HG03103 (cell line): ENCODE results near the gene FASLG.
"Not testable (repeated sequence)": the region's sequence is repeated elsewhere in the genome, so short reads cannot be mapped to it uniquely, and the experiment has no call there.

Experiments used
- ATAC-seq: cut with Tn5 transposase; IDR thresholded peaks from one replicate; pipeline ENCODE4 v1.9.1; 2021; ENCODE audit warnings: low read depth; ENCODE audit not compliant: unreplicated experiment

FASLG gene

GRCh38 chr1:172679000-172679772 lies 20.3 kb downstream of the FASLG start:
- ATAC-seq = no peak

DNA sequence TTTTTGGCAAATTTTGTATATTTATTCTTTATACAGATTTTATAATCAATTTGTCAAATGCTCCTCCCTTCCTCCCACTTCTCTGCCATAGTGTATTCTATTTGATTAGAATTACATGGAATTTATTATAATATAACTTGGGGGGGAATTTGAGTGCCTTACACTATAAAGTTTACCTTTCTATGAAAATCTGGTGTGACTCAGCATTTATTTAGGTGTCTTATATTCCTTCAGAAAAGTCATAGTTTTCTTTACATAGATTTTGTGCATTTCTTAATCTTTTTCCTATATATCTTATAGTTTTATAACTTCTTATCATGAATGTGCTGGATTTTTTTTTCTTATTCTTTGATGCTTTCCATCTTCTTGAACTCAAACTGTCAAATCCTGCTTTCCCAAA lies 21.3 kb downstream of the FASLG start:
- no peak for ATAC-seq

DNA sequence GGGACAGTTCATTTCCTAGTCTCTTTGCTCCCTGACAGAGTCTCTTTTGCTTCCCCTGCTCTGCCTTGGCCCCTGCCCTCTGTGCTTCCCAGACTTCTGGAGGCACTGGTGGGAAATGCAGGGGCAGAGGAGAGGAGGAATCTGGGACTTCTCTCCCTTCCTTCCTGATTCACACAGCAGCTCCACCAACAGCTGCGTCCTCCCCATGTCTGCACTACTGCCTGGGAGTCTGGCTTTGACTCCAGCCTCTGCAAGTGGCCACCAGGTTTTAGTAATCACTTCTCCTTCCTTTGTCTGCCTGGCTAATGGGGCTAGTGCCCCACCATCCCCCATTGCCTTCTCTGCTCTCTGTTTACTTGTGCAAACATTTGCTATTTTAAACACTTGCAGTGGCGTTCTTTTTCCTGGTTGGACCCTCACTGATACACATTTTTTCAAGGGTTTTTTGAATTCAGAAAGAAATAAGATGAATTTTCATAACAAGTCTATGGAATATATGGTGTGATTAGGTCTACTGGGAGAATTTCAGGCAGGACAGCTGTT lies 21.9 kb downstream of the FASLG start:
- no peak for ATAC-seq

- ATAC-seq = no peak
These were observed 23.9 kb downstream of the FASLG start for GRCh38 chr1:172682812-172683211.

DNA sequence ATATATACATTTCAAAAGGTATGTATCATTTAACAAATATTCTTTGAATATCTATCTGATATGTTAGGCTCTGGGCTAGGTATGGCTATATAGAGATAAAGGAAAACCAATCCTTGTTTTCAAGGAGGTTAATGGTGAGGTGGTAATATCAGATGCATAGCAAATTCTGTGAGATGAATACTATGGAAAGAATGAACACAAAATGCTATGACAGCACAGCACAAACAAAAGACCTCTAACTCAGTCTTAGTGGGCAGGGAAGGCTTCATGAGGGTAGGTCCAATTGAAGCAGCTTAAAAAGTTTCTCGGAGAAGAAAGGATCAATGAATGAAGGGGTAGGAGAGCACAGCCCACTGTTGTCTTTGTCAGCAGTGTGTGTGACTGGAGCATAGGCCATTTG lies 27.2 kb downstream of the FASLG start:
- ATAC-seq = no peak

GRCh38 chr1:172688428-172689085 lies 29.7 kb downstream of the FASLG start:
- ATAC-seq = not testable (repeated sequence)

- not testable (repeated sequence) for ATAC-seq
These were observed 32.0 kb downstream of the FASLG start for GRCh38 chr1:172690925-172691324.

DNA sequence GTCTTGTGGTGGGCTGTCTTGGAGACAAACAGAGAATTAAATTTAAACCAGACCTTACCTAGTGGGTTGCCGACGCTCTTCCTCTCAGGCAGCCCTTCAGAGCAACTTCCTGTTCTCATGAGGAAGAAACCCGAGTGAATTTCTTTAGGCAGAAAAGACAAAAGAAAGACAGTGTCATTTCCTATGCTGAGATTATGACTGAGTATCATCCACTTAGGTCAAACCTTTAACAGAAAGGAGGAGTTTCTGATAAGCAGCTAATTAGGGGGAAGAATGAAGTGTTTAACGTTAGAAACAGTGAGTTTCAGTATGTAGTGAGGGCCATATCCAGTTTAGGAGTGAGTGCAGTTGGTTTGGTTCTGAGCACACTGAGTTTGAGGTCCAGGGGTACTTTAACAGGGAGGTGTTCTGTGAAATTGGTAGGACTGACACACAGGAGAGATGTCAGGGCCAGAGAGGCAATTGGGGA lies 38.7 kb downstream of the FASLG start:
- no peak for ATAC-seq

DNA sequence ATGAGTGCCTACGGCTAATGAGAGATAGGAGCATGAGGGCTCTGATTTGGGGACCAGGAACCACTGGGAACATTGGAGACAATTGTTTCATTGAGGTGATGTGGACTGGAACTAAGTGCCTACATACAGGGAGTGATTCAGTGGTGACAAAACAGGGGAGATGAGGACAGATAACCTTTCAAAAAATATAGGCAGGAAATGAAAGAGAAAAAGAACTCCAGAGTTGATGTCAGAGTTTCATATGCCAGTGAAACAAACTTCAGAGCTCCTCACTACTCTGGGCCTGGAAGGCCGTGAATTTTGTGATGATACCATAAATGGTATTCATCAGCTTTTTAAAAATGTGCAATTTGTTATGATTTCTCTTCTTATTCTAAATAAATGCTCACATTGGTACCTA lies 39.3 kb downstream of the FASLG start:
- no peak for ATAC-seq

GRCh38 chr1:172699111-172699510 lies 40.2 kb downstream of the FASLG start:
- ATAC-seq = peak; percentile 74

DNA sequence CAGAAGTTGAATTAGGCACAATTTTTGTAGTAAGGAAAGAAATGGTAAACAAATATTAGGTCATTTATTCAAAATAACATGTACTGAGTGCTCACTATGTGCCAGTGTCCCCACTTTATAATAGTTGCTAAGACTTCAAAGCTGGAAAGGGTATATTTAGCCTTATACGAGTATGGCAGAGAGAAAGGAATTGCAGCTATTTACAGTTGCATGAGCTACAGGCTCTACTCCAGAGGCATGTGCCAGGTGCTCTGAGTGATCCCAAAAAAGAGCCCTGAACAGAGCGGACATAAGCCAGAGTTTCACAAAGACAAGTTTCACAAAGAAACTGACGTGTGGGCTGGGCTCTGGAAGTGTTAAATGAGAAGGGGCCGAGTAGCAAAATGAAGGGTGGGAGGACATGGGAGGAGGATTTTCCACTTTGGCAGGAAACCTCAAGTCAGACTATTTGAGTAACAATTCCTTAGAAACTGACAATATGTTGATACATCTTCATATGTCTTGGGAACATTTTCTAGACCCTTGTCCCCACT lies 40.9 kb downstream of the FASLG start:
- ATAC-seq = no peak

DNA sequence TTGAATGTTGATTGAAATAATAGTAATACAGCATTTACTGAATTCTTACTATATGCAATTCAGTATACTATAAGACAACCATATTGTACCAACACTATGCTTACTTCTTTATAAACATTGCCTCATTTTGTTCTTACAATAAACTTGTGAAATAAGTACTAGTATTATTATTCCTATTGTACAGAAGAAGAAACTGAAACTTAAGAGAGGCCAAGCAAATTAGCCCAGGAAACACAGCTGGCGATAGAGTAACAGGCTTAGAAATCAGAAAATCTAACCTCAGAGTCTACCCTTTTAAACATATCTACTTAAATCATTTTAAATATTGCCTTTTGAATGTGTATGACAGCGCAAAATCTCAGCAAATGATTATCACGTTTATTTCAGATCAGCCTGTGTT lies 41.7 kb downstream of the FASLG start:
- ATAC-seq = no peak

- ATAC-seq = no peak
These were observed 45.1 kb downstream of the FASLG start for GRCh38 chr1:172704001-172704400.

DNA sequence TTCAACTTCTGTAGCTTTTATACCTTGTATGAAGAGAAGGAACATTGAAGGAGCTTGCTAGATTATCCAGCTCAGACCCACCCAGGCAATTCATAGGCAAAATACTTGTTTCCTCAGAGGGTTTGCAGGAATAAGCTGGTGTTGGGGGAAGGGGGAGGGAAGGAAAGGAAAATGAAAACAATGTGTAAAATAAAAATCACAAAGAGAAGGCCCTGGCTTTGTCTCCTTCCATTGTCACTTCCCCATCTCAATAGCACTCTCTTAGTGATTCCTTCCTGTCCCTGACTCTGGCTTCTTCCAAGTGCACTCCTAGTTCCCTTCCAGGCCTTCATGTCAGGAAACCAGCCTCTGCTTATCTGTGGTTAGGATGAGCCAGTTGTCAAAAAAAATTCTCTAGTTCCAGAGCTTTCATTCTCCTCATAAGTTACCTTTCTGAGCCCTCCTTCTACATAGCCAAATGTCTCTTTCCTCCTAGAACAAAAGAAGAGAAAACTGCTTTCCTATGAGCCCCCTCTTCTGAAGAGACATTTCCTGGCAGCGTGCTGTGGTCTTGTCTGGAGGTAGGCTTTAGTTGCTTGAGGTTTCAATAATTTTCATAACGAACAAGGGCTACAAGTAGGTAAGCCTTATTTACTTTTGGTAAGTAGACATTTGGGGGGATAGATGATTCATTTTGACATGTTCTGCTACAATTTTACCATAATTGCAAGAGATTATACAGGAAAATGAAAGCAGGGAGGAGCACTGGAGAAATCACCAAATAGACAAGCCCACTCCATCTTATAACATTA lies 45.7 kb downstream of the FASLG start:
- no peak for ATAC-seq

- ATAC-seq = no peak
These were observed 49.5 kb downstream of the FASLG start for GRCh38 chr1:172708452-172708851.

DNA sequence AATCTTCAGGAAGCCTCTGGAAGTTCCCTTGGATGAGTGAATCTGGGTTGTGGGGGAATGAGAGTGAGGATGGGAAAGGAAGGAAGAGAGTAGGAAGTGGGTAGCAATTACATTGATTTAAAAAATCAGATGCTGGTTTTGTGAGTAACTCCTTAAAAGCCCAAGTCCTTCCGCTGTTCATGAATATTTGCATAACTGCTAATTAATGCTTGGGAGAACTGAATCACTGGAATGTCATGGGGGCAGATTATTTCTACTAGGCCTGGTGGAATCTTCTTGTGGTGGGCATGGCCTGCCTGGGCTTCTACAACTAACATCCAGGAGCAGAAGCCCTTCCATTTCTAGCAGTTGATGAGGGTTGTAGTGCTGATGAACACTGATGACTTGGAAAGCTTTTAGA lies 52.7 kb downstream of the FASLG start:
- ATAC-seq = no peak

- no peak for ATAC-seq
These were observed 54.6 kb downstream of the FASLG start for GRCh38 chr1:172713466-172713865.
